GM10847 (cell line): Measurements from ENCODE around the gene SSTR3.

Source experiments
- POLR2A ChIP-seq: IDR thresholded peaks from 2 replicates; pipeline ENCODE4 v1.6.1; 2011; ENCODE audit not compliant: insufficient read length; ENCODE audit errors: extremely low read depth

Gene SSTR3

GRCh38 chr22:37212174-37212906, at the start of gene SSTR3:
Gene SSTR3 (minus strand): TSS chr22:37212477. CDS start chr22:37207803, 4,674 bp downstream.
- TF ChIP-seq POLR2A = no peak

GRCh38 chr22:37260901-37261336, 48.6 kb upstream of the SSTR3 start:
- no peak for TF ChIP-seq POLR2A

- no peak for TF ChIP-seq POLR2A
Measured at GRCh38 chr22:37260155-37260795, 48.0 kb upstream of the SSTR3 start.

DNA sequence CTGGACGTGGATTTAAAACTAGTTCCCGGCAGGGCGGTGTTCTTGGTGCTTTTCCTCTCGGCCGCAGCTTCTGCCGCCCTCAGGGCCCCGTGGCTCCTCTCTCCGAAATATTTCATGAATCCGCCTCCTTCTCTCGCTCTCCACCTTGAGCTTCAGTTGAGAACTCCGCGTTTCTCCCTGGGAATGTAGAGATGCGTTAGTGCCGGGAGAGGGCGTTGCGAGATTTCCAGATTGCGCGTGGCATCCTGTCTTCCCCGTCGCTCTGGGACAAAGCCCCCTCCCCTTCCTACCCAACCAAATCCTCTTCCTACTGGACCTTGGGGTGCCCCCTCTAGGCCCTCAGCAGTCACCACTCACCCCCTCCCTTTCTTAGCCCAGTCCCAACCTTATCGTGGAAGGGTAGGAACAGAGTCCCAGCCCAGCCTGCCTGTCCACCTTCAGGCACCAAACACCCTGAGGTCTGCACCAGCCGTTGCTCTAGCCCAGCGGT, 47.3 kb upstream of the SSTR3 start:
- TF ChIP-seq POLR2A = no peak

DNA sequence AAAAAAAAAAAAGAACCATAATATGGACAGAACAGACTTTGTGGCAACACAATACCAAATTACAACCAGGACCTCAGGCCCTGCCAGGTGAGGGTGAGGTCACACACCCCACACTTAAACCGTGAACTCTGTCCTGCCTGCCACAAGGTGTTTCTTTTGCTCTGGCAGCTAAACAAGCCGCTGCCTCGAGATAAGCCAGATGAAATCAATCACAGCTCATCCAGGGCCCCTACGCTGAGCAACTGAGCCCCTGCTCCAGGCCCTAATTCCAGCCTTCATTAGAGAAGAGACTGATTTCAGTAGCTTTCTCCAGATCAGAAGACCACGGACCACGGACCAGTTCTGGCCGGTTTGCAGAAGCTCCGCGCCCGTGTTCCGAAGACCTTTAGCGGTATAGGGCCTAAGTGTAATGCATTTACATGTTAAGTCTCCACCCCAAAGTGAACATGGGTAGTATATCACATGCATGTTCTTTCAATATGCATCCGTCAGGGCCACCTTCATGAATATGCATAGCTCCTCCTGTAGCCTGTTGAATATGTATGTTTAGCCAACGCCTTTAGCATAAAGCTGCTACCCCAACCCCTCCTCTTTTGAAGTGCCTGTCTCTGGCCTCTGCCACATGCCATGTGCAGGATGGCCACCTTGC, 46.6 kb upstream of the SSTR3 start:
- TF ChIP-seq POLR2A = no peak

DNA sequence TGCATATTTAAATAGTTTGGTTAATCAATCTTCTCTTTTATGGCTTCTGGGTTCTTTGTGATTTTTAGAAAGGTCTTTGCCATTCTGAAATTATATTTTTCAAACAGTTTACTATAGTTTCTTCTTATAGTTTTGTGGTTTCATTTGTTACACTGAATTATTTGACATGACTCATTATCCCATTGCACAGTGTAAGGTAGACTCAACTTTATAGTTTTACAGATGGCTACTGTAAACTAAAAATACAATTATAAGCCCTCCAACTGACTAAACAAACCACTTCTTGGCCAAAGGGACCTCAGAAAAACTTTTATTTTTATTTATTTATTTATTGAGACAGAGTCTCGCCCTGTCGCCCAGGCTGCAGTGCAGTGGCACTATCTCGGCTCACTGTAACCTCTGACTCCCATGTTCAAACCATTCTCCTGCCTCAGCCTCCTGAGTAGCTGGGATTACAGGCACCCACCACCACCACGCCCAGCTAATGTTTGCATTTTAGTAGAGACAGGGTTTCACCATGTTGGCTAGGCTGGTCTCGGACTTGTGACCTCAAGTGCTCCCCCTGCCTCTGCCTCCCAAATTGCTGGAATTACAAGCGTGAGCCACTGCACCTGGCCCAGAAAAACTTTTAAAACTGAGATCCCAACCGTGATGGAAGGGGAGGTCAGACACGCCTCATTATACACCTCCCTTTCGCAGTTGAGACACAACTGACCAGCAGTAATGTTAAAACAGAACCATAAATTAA, 45.9 kb upstream of the SSTR3 start:
- no peak for TF ChIP-seq POLR2A

GRCh38 chr22:37256075-37256726, 43.9 kb upstream of the SSTR3 start:
- TF ChIP-seq POLR2A = no peak

DNA sequence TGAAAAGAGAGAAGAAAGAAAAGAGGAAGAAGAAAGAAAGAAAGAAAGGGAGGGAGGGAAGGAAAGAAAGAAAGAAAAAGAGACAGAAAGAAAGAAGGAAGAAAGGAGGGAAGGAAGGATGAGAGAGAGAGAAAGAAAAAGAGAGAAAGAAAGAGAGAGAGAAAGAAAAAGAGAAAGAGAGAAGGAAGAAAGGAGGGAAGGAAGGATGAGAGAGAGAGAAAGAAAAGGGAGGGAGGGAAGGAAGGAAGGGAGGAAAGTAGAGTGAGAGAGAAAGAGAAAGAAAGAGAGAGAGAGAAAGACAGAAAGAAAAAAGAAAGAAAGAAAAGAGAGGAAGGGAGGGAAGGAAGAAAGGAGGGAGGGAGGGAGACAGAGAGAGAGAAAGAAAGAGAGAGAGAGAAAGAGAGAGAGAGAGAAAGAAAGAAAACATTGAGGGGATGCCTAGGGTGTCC, 43.3 kb upstream of the SSTR3 start:
- no peak for TF ChIP-seq POLR2A

DNA sequence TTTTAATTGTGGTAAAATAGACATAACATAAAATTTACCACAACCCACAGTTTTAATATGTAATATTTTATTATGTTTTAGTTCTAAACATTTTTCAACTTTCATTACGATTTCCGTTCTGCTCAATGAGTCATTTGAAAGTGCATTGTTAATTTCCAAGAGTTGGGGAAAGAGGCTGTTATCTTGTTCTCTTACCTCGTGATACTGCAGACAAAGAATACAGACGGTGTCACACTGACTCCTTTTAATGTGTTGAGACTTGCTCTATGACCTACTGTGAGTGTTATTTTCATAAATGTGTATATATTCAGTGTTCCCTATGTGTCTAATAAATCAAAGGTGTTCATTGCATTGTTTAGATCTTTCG, 42.6 kb upstream of the SSTR3 start:
- no peak for TF ChIP-seq POLR2A

GRCh38 chr22:37254209-37254866, 42.1 kb upstream of the SSTR3 start:
- TF ChIP-seq POLR2A = no peak

DNA sequence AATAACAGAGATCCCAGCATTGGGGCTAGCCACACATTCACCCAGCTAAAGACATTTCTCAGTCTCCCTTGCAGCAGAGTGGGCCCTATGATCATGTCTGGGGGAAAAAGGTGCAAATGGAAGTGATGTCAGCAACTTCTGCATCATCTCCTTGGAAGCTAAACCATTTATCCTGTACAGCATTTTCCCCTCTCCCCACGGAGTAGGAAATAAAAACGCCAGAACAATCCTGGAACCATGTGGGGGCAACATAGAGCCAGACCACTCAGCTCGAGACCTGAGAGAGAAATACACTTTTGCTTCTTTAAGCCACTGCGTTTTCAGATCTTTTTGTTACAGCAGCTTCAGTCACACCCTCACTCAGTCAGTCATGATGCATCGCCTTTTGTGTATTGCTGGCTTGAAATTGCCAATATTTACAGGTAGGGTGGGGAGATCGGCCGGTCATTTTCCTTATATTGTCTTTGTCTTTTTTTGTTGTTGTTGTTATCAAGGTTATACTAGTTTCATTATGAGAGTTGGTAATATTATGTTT, 40.9 kb upstream of the SSTR3 start:
- TF ChIP-seq POLR2A = no peak

GRCh38 chr22:37249986-37250385, 37.7 kb upstream of the SSTR3 start:
- TF ChIP-seq POLR2A = no peak

GRCh38 chr22:37248251-37248650, 36.0 kb upstream of the SSTR3 start:
- no peak for TF ChIP-seq POLR2A

DNA sequence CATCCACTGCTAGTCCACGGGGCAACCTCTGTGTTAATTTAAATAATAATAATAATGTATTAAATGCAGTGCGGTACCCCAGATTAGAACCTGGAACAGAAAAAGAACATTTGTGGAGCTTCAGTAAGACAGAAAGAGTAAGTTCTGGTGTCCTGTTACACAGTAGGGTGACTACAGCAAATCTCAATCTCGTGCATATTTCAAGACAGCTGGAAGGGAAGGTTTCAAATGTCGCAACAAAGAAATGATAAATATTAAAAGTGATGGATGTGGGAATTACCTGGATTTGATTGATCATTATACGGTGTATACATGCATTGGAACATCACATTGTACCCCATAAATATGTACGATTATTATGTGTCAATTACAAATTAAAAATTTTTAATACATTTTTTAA, 33.5 kb upstream of the SSTR3 start:
- no peak for TF ChIP-seq POLR2A
